GM12865 (cell line): Measurements from ENCODE around the gene VPS16.

Experiments
- DNase-seq: peaks from one replicate; pipeline ENCODE4 v3.0.0; 2010; ENCODE audit warnings: low read depth
- H3K4me3 ChIP-seq: 2 replicates; pipeline ENCODE4 v1.5.1; 2011; ENCODE audit warnings: mild to moderate bottlenecking, low read depth, low read length, control low read depth
- CTCF ChIP-seq: IDR thresholded peaks from 2 replicates; pipeline ENCODE4 v1.5.1; 2011; ENCODE audit warnings: low read length, control low read depth, low read depth, inconsistent platforms; ENCODE audit not compliant: insufficient read depth; ENCODE audit errors: missing control alignments

The VPS16 gene

DNA sequence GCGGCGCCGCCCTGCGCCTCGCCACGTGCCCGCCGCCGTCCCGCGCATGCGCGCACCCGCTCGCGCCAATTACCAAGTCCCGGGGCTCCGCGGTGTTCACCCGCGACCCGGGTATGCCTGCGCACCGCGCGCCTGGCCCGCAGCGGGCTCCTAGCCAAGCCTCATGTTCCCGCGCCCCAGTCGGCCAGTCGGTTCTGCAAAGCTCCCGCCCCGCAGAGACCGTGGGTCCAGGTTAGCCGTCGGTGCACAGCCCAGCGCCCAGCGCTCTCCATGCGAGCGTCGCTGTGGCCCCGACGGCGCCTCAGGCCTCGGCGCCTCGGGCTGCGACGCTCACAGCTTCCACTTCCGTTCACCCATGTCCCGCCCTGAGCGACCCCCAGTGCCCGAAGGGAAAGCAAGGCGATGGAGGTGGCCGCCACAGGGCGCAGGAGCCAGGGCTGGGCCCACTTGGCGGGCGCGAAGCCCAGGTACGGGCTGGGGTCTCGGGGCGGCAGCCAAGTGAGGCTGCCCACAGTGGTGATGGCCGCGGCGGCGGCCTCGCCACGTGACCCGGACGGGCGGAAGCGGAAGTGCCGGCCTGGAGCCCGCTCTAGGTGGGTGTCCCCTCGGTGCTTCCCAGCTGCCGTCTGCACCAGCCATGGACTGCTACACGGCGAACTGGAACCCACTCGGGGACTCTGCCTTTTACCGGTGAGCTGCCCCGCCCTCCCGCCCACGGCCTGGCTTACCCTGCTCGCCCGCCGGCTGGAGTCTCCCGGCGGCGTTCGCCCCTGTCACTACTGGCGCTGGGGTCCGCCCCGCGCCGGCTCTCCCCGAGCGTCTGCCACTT lies at the start of gene VPS16, which contains the start of gene PCED1A:
Gene VPS16 (plus strand): TSS at position 608 of the 829 bp plus-strand sequence. CDS start 30 bp downstream, at position 638.
Gene PCED1A (minus strand): TSS at position 518 of the 829 bp plus-strand sequence. CDS start 743 bp downstream, outside the sequence.
- no peak for TF ChIP-seq CTCF
- DNase-seq: peak; percentile 93
- H3K4me3 ChIP-seq: peak within 1 kb of the TSS; percentile 99

GRCh38 chr20:2793471-2793870 lies 47.1 kb upstream of the VPS16 start:
- no peak overlapping the region for H3K4me3 ChIP-seq
- DNase-seq: no peak
- TF ChIP-seq CTCF: no peak

GRCh38 chr20:2794202-2794748 lies 46.3 kb upstream of the VPS16 start:
- no peak for TF ChIP-seq CTCF
- DNase-seq: no peak
- no peak overlapping the region for H3K4me3 ChIP-seq

DNA sequence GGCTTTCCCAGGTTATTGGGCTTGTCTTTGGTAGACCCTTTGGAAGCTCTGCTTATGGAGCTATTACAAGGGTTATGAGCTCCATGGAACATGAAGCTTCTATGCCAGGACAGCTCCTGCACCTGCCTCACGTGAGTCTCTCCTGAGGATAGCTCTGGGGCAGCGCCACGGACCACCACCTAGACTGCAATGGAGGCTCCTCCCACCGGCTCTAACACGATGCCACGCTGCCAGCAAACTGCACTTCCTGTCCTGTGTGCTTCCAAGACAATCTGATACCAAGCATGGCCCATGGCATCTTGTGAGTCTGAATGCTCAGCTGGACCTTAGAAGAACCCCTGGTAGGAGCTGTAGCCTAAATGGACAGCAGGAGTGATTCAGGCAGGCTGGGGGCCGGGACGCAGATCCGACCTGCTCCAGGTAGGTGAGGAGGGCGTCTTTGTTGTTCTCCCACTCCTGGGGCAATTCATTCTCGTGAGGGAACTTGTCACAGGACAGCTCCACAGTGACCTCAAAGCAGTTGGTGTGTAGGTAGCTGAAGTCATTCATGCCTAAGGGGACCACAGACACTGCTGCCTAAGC lies 45.6 kb upstream of the VPS16 start:
- no peak overlapping the region for H3K4me3 ChIP-seq
- no peak for DNase-seq
- no peak for TF ChIP-seq CTCF

GRCh38 chr20:2795451-2795850 lies 45.1 kb upstream of the VPS16 start:
- H3K4me3 ChIP-seq: no peak overlapping the region
- no peak for DNase-seq
- TF ChIP-seq CTCF: no peak

GRCh38 chr20:2796011-2796660 lies 44.4 kb upstream of the VPS16 start:
- no peak for TF ChIP-seq CTCF
- DNase-seq: no peak

More at GRCh38 chr20:2796011-2796660, 44.4 kb upstream of the VPS16 start:
- no peak overlapping the region for H3K4me3 ChIP-seq
